IMR-90 (cell line): ENCODE results near the gene PTCD2. TPM values are rescaled to one million over a fixed set of nuclear protein-coding genes. Genes with fewer than 3 reads are reported as not detected.

Experiments
- ATAC-seq: fragments of 200-7000 bp; cut with Tn5 transposase; 2 replicates; pipeline ENCODE4 v1.9.1; 2020; ENCODE audit warnings: low read depth, mild to moderate bottlenecking, moderate library complexity
- BruUV-seq: library from RNA; stranded (reverse); fragments of 400-500 nt; replicated peaks from 2 replicates; lab custom pipeline; 2021; lab: Mats Ljungman, UMichigan
- CTCF ChIA-PET: fragments of 300-600 bp; formaldehyde crosslinking; extraction: SDS; loops from one replicate; lab custom pipeline; 2021; ENCODE audit warnings: antibody characterized with exemption; lab: Yijun Ruan, JAX
- POLR2A ChIA-PET: fragments of 300-600 bp; sonication (Branson Sonifier 250); formaldehyde crosslinking; loops from one replicate; lab custom pipeline; 2022; ENCODE audit warnings: antibody characterized with exemption; ENCODE audit not compliant: unreplicated experiment; lab: Charles Lee
- DNase-seq: peaks from one replicate; pipeline ENCODE4 v3.0.0; 2013
- H2AFZ ChIP-seq: replicated peaks from 2 replicates; pipeline ENCODE3; 2013; ENCODE audit warnings: low read length, mild to moderate bottlenecking; ENCODE audit not compliant: poor library complexity
- H2AK5ac ChIP-seq: 2 replicates; pipeline ENCODE4 v1.6.1; 2013; ENCODE audit warnings: low read depth, low read length, inconsistent platforms
- H2AK9ac ChIP-seq: replicated peaks from 2 replicates; pipeline ENCODE3; 2013; ENCODE audit warnings: mild to moderate bottlenecking, low read depth, low read length, moderate library complexity; ENCODE audit not compliant: poor library complexity
- H2BK120ac ChIP-seq: 2 replicates; pipeline ENCODE4 v1.6.1; 2013; ENCODE audit warnings: low read depth, low read length, inconsistent platforms
- H2BK15ac ChIP-seq: 3 replicates; pipeline ENCODE4 v1.6.1; 2013; ENCODE audit warnings: low read depth, low read length, inconsistent platforms
- H2BK20ac ChIP-seq: 2 replicates; pipeline ENCODE4 v1.6.1; 2013; ENCODE audit warnings: low read depth, mild to moderate bottlenecking, inconsistent platforms, low read length, moderate library complexity
- H2BK5ac ChIP-seq: 2 replicates; pipeline ENCODE4 v1.6.1; 2013; ENCODE audit warnings: mild to moderate bottlenecking, low read depth, low read length, inconsistent platforms; ENCODE audit not compliant: poor library complexity, severe bottlenecking
- H3K14ac ChIP-seq: replicated peaks from 2 replicates; pipeline ENCODE4 v1.6.1; 2013; ENCODE audit warnings: low read depth, low read length, inconsistent platforms
- H3K18ac ChIP-seq: 2 replicates; pipeline ENCODE4 v1.6.1; 2013; ENCODE audit warnings: low read depth, low read length, control low read depth
- H3K23ac ChIP-seq: 2 replicates; pipeline ENCODE4 v1.6.1; 2013; ENCODE audit warnings: low read depth, low read length, inconsistent platforms
- H3K27ac ChIP-seq: 2 replicates; pipeline ENCODE4 v1.5.1; 2013; ENCODE audit warnings: mild to moderate bottlenecking, control low read depth, low read length; ENCODE audit not compliant: insufficient read depth
- H3K27me3 ChIP-seq: 2 replicates; pipeline ENCODE4 v1.6.1; 2013; ENCODE audit warnings: low read length; ENCODE audit not compliant: control insufficient read depth, insufficient read depth
- H3K36me3 ChIP-seq: 2 replicates; pipeline ENCODE4 v1.6.1; 2013; ENCODE audit warnings: low read length, mixed read lengths; ENCODE audit not compliant: control insufficient read depth, insufficient read depth
- H3K4ac ChIP-seq: 2 replicates; pipeline ENCODE4 v1.6.1; 2013; ENCODE audit warnings: low read depth, low read length, inconsistent platforms
- H3K4me1 ChIP-seq: 2 replicates; pipeline ENCODE4 v1.6.1; 2013; ENCODE audit warnings: low read length, mixed read lengths; ENCODE audit not compliant: control insufficient read depth, insufficient read depth
- H3K4me2 ChIP-seq: 2 replicates; pipeline ENCODE4 v1.6.1; 2013; ENCODE audit warnings: low read depth, mild to moderate bottlenecking, control low read depth, low read length, moderate library complexity
- H3K4me3 ChIP-seq: 2 replicates; pipeline ENCODE4 v1.5.1; 2013; ENCODE audit warnings: low read depth, mild to moderate bottlenecking, control low read depth, low read length, moderate library complexity; ENCODE audit not compliant: insufficient read depth
- H3K56ac ChIP-seq: 2 replicates; pipeline ENCODE4 v1.6.1; 2013; ENCODE audit warnings: low read length, inconsistent platforms; ENCODE audit not compliant: insufficient read depth; ENCODE audit errors: extremely low read depth
- H3K79me1 ChIP-seq, 2 experiments: 2 replicates each; pipeline ENCODE4 v1.6.1; 2013; ENCODE audit warnings: low read length in 2 of 2, inconsistent platforms in 1 of 2, low read depth in 1 of 2
- H3K9ac ChIP-seq: 2 replicates; pipeline ENCODE4 v1.6.1; 2013; ENCODE audit warnings: low read depth, low read length, control low read depth
- H3K9me1 ChIP-seq: 2 replicates; pipeline ENCODE4 v1.6.1; 2013; ENCODE audit warnings: low read length, inconsistent platforms; ENCODE audit not compliant: insufficient read depth
- H3K9me3 ChIP-seq: 2 replicates; pipeline ENCODE4 v1.6.1; 2013; ENCODE audit warnings: low read length; ENCODE audit not compliant: control insufficient read depth, insufficient read depth
- H4K20me1 ChIP-seq: 2 replicates; pipeline ENCODE4 v1.6.1; 2013; ENCODE audit warnings: low read length, inconsistent platforms; ENCODE audit not compliant: insufficient read depth
- H4K5ac ChIP-seq: 2 replicates; pipeline ENCODE4 v1.6.1; 2013; ENCODE audit warnings: mild to moderate bottlenecking, low read depth, low read length, control low read depth
- H4K8ac ChIP-seq, 2 experiments: 2 replicates each; pipeline ENCODE4 v1.6.1; 2013; ENCODE audit warnings: low read depth in 2 of 2, low read length in 2 of 2, control low read depth in 1 of 2, inconsistent platforms in 1 of 2
- H4K91ac ChIP-seq: 2 replicates; pipeline ENCODE4 v1.6.1; 2013; ENCODE audit warnings: low read depth, low read length, inconsistent platforms; ENCODE audit not compliant: insufficient read depth
- BHLHE40 ChIP-seq: fragments of 150-350 bp; IDR thresholded peaks from 2 replicates; pipeline ENCODE4 v1.6.1; 2016; ENCODE audit warnings: mild to moderate bottlenecking, low read depth, low read length
- CEBPB ChIP-seq: IDR thresholded peaks from 2 replicates; pipeline ENCODE4 v1.6.1; 2012; ENCODE audit warnings: low read depth, low read length, improper control_type of control experiment
- CHD1 ChIP-seq: IDR thresholded peaks from 2 replicates; pipeline ENCODE4 v1.6.1; 2012; ENCODE audit warnings: low read depth, low read length, improper control_type of control experiment
- FOS ChIP-seq: fragments of 150-350 bp; IDR thresholded peaks from 2 replicates; pipeline ENCODE4 v1.6.1; 2016; ENCODE audit warnings: low read depth, low read length
- MAFK ChIP-seq: IDR thresholded peaks from 2 replicates; pipeline ENCODE4 v1.6.1; 2012; ENCODE audit warnings: low read depth, low read length, improper control_type of control experiment
- MAZ ChIP-seq: IDR thresholded peaks from 2 replicates; pipeline ENCODE4 v1.6.1; 2012; ENCODE audit warnings: low read depth, mild to moderate bottlenecking, low read length, improper control_type of control experiment, moderate library complexity, borderline replicate concordance
- NFE2L2 ChIP-seq: fragments of 150-350 bp; IDR thresholded peaks from 2 replicates; pipeline ENCODE4 v1.6.1; 2016; ENCODE audit warnings: low read depth, mild to moderate bottlenecking, low read length
- POLR2A ChIP-seq: IDR thresholded peaks from 2 replicates; pipeline ENCODE4 v1.6.1; 2012; ENCODE audit warnings: mild to moderate bottlenecking, low read depth, low read length
- RAD21 ChIP-seq: IDR thresholded peaks from 2 replicates; pipeline ENCODE4 v1.6.1; 2012; ENCODE audit warnings: low read length, improper control_type of control experiment
- RCOR1 ChIP-seq: IDR thresholded peaks from 2 replicates; pipeline ENCODE4 v1.6.1; 2012; ENCODE audit warnings: mild to moderate bottlenecking, low read length, improper control_type of control experiment; ENCODE audit not compliant: insufficient replicate concordance
- RFX5 ChIP-seq: IDR thresholded peaks from 2 replicates; pipeline ENCODE4 v1.8.0; 2012; ENCODE audit warnings: low read depth, mild to moderate bottlenecking, low read length, moderate library complexity
- SMC3 ChIP-seq: fragments of 150-350 bp; IDR thresholded peaks from 2 replicates; pipeline ENCODE4 v1.6.1; 2016; ENCODE audit warnings: low read depth, mild to moderate bottlenecking, antibody characterized with exemption, low read length, moderate library complexity
- WGBS, 2 experiments: methylation state at CpG; one replicate each; pipeline versions ENCODE4 v1.1.5 to v1.1.7; 2013; ENCODE audit warnings: missing lambda C conversion rate in 2 of 2; ENCODE audit not compliant: insufficient read length in 1 of 2; ENCODE audit errors: extremely low coverage in 2 of 2; 5-methylcytosine and 5-hydroxymethylcytosine counted together
- dilution Hi-C: fragments of 300-500 bp; cut with HindIII; formaldehyde crosslinking; loops from one replicate; pipeline ENCODE4 v1.14.3; 2018; ENCODE audit warnings: low sequenced_read_pairs; ENCODE audit not compliant: unreplicated experiment
- in situ Hi-C: fragments of 300-500 bp; cut with MboI; formaldehyde crosslinking; loops from 3 replicates; pipeline ENCODE4 v1.14.3; 2019; ENCODE audit warnings: low sequenced_read_pairs, inconsistent platforms, mixed read lengths
- intact Hi-C: fragments of 100-400 bp; cut with micrococcal nuclease; formaldehyde crosslinking; loops from 2 replicates; pipeline ENCODE4 v1.10.0; 2022
- polyA plus RNA-seq, 3 experiments: library from polyadenylated mRNA; depleted of rRNA; stranded (reverse); fragments of >200 nt; gene quantifications; 2 replicates each; pipeline ENCODE4 v1.2.3, GENCODE V29; 2012; ENCODE audit warnings: low replicate concordance in 1 of 3
- total RNA-seq: library from RNA; depleted of rRNA; stranded (reverse); fragments of >200 nt; gene quantifications from 2 replicates; pipeline ENCODE4 v1.2.3, GENCODE V29; 2012
- TF ChIP-seq, protein P1 (sequence below): conservative IDR thresholded peaks from 2 replicates; pipeline ENCODE4 v1.5.1; 2012; ENCODE audit warnings: mild to moderate bottlenecking, low read depth, low read length, improper control_type of control experiment
- TF ChIP-seq, protein P2 (sequence below): fragments of 150-350 bp; IDR thresholded peaks from 2 replicates; pipeline ENCODE4 v1.6.1; 2017; ENCODE audit warnings: mild to moderate bottlenecking, antibody characterized with exemption, low read length, low read depth

PTCD2 gene
- total and polyA plus RNA-seq, 2 of the 4 experiments (the other 2 are of a cell fraction) = 6.5 to 9.9 TPM

DNA sequence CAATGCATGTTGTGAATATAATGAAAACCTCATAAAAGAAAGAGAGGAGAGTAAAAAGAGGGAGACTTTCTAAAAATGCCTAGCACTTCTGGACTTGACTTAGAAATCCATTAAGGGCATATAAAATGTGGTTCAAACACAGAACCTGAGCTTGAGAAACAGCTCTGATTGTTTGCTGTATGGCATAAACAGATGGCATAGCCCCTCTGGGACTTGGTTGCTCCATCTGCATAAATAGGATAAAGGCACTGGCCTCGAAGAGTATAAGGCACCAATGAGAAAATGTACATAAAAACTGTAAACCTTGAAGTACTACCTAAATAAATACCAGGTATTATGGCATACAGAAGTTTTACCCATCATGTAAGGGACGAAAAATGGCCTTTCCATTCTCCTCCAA is 23.9 kb upstream of the PTCD2 start:
- H3K9ac ChIP-seq = no peak overlapping the region
- H3K79me1 ChIP-seq = peaks cover 11 to 30% of the 10 kb centered on the region in 2 experiments
- CTCF ChIA-PET = no interaction called here
- no peak overlapping the region for H2AK9ac ChIP-seq
- POLR2A ChIA-PET = interaction anchor here (0.6 kb wide), 1 partner anchor 14 kb away, joined by 3 read pairs; no protein-coding TSS in a partner anchor
- no peak overlapping the region for H4K91ac ChIP-seq
- no CpG with 5 or more reads among the region's 2 CpGs for WGBS, 2 experiments
- no peak overlapping the region for H3K14ac ChIP-seq
- intact Hi-C loops (no loop called here), in situ Hi-C loops (no loop called here), dilution Hi-C loops (no loop called here)
- H3K23ac ChIP-seq = no peak overlapping the region
- H2AFZ ChIP-seq = no peak overlapping the region
- no TSS peak for BruUV-seq
- H3K9me3 ChIP-seq = no peaks in the 10 kb centered on the region
- H3K9me1 ChIP-seq = no peaks in the 10 kb centered on the region
- no peak overlapping the region for H3K4me3 ChIP-seq
- no peak overlapping the region for H3K18ac ChIP-seq
- no peak overlapping the region for H4K5ac ChIP-seq
- H3K56ac ChIP-seq = no peak overlapping the region
- no peaks in the 10 kb centered on the region; the same call in 1 of the 2 replicates for H3K4me1 ChIP-seq
- no peaks in the 10 kb centered on the region for H3K36me3 ChIP-seq
- H4K8ac ChIP-seq = no peak overlapping the region
- no peak overlapping the region for H3K4me2 ChIP-seq
- H2BK5ac ChIP-seq = no peak overlapping the region
- ATAC-seq (no peak), DNase-seq (no peak)
- H2BK15ac ChIP-seq = no peak overlapping the region
- H3K4ac ChIP-seq = no peak overlapping the region
- H2AK5ac ChIP-seq = no peak overlapping the region
- no peaks in the 10 kb centered on the region for H4K20me1 ChIP-seq
- TF ChIP-seq CEBPB (no peak), RAD21 (no peak), CHD1 (no peak), MAFK (no peak), POLR2A (no peak), RFX5 (no peak), BHLHE40 (no peak), RCOR1 (no peak), FOS (no peak), NFE2L2 (no peak), SMC3 (no peak), MAZ (no peak)
- TF ChIP-seq, protein P1, sequence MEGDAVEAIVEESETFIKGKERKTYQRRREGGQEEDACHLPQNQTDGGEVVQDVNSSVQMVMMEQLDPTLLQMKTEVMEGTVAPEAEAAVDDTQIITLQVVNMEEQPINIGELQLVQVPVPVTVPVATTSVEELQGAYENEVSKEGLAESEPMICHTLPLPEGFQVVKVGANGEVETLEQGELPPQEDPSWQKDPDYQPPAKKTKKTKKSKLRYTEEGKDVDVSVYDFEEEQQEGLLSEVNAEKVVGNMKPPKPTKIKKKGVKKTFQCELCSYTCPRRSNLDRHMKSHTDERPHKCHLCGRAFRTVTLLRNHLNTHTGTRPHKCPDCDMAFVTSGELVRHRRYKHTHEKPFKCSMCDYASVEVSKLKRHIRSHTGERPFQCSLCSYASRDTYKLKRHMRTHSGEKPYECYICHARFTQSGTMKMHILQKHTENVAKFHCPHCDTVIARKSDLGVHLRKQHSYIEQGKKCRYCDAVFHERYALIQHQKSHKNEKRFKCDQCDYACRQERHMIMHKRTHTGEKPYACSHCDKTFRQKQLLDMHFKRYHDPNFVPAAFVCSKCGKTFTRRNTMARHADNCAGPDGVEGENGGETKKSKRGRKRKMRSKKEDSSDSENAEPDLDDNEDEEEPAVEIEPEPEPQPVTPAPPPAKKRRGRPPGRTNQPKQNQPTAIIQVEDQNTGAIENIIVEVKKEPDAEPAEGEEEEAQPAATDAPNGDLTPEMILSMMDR = no peak
- TF ChIP-seq, protein P2, sequence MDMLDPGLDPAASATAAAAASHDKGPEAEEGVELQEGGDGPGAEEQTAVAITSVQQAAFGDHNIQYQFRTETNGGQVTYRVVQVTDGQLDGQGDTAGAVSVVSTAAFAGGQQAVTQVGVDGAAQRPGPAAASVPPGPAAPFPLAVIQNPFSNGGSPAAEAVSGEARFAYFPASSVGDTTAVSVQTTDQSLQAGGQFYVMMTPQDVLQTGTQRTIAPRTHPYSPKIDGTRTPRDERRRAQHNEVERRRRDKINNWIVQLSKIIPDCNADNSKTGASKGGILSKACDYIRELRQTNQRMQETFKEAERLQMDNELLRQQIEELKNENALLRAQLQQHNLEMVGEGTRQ = no peak
- H3K27ac ChIP-seq = no peak overlapping the region
- no peaks in the 10 kb centered on the region for H3K27me3 ChIP-seq
- no peak overlapping the region for H2BK120ac ChIP-seq
- no peak overlapping the region for H2BK20ac ChIP-seq
